GM03348 (cell line): Measurements from ENCODE around the gene STH.

Source experiments
- DNase-seq: peaks from one replicate; pipeline ENCODE4 v3.0.0; 2012; ENCODE audit warnings: low spot score

Gene STH

GRCh38 chr17:45985447-45985846, 13.6 kb upstream of the STH start:
- no peak for DNase-seq

DNA sequence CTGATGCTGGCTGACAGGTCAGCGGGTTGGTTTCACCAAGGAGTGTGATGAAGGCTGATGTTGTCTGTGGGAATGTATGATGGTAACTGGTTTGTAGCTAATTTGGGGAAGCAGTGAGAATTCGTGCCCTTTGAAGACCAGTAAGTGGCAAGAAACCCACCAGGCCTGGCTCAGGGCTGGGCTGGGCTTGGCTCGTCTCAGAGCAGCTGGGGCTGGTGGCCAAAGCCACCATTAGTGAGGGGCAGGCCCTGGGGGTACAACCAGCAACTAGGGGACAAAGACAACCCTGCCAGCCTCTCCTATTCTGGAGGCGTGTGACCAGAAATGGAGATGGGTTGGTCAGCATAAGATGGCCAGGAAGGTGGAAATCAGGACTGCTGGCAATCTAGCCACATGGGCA, 13.0 kb upstream of the STH start:
- DNase-seq, result no peak

GRCh38 chr17:45987706-45988105, 11.3 kb upstream of the STH start:
- no peak for DNase-seq

GRCh38 chr17:45989759-45990158, 9.3 kb upstream of the STH start:
- DNase-seq, result no peak

DNA sequence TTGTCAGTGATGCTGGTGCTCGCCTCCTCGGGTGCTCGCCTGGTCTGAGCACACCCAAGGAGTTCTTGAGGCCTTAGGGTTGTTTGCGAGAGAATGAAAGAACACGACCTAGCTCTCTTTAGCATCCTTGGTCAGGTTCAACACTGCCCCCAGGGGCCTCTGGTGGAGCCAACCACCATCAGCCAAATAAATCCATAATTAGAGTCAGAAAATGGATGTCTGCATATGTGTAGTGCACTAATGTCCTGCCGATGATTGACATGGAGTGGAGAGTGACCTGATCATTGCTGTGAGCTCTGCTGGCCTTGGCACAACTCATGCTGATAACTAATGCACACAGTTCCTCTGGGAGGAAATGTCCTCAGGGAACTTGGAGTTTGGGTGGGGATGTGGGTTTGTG, 8.2 kb upstream of the STH start:
- no peak for DNase-seq

GRCh38 chr17:45991341-45991740, 7.7 kb upstream of the STH start:
- DNase-seq, result no peak

DNA sequence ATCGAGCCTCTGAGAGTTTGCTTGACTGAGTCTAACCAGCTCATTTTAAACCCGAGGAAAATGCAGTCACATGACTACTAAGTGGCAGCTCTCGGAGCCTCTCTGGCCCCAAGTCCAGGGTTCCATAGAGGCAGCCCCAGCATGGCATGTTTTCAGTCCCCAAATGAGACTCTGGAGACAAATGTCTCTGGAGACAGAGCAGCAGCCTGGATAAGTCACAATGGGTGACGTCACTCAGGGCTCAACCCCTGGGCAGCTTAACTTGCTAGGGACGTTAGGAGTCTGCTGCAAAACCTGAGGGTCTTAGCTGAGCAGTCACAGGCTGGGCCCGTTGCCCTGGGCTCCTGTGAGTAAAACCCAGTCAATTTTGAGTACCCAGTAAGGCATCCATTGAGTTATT, 6.9 kb upstream of the STH start:
- DNase-seq, result no peak

GRCh38 chr17:45992904-45993303, 6.1 kb upstream of the STH start:
- no peak for DNase-seq

DNA sequence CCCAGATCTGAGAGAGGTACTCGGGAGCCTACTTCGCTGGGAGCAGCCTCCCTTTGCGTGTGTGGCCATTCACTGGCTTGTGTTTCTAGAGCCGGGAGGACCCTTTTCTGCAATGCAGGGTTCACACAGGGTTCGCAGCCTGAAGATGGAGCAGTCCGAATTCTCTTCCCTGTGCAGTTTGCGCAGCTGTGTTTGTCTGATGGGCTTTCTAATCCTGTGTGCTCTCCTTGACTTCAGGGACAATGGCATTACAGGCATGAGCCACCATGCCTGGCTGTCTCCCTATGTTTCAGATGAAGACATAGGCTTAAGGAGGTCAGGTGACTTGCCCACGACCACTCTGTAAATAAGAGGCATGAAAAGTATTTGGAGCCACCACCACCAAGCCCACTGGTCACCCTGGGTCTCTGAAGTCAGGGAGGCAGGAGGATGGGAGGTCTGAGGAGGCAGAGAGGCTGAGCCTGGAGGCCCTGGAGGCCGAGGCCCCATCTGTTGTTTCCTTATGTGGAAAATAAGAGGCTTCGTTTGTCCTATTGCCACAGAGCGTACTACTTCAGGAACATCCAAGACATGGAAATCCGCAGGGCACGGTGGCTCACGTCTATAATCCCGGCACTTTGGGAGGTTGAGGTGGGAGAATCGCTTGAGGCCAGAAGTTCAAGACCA, 5.0 kb upstream of the STH start:
- no peak for DNase-seq

- DNase-seq, result no peak
These were observed 4.1 kb upstream of the STH start for GRCh38 chr17:45994987-45995386.

DNA sequence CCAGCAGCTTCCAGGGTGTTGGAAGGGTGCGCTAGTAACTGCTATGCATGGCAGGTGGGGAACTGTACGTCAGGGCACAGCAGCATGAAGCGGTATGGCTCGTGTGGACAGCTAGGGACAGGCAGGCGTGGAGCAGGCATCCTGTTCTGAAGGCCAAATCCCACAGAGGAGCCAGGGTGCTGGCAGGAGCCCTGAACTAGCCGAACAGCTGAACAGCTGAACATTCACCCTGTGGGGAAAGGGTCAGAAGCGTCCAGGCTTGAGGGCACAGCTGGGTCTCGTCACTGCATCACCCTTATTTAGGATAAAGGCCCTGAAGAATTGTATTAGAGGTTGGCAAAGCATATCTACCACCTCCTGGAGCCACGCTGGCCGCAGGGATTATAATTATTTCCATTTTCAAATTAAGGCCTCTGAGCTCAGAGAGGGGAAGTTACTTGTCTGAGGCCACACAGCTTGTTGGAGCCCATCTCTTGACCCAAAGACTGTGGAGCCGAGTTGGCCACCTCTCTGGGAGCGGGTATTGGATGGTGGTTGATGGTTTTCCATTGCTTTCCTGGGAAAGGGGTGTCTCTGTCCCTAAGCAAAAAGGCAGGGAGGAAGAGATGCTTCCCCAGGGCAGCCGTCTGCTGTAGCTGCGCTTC, 3.3 kb upstream of the STH start:
- DNase-seq, result no peak

GRCh38 chr17:45996282-45996937, 2.6 kb upstream of the STH start:
- no peak for DNase-seq

- DNase-seq, result no peak
These were observed 1.9 kb upstream of the STH start for GRCh38 chr17:45997166-45997565.

DNA sequence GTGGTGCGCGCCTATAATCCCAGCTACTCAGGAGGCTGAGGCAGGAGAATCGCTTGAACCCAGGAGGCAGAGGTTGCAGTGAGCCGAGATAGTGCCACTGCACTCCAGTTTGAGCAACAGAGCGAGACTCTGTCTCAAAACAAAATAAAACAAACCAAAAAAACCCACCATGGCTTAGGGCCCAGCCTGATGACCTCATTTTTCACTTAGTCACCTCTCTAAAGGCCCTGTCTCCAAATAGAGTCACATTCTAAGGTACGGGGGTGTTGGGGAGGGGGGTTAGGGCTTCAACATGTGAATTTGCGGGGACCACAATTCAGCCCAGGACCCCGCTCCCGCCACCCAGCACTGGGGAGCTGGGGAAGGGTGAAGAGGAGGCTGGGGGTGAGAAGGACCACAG, 1.4 kb upstream of the STH start:
- no peak for DNase-seq

- no peak for DNase-seq
These were observed 845 bp downstream of the STH start for GRCh38 chr17:45999900-46000290.

DNA sequence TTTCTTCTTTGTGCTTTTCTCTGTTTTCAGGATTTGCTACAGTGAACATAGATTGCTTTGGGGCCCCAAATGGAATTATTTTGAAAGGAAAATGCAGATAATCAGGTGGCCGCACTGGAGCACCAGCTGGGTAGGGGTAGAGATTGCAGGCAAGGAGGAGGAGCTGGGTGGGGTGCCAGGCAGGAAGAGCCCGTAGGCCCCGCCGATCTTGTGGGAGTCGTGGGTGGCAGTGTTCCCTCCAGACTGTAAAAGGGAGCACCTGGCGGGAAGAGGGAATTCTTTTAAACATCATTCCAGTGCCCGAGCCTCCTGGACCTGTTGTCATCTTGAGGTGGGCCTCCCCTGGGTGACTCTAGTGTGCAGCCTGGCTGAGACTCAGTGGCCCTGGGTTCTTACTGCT, 1.2 kb downstream of the STH start:
- DNase-seq, result no peak

DNA sequence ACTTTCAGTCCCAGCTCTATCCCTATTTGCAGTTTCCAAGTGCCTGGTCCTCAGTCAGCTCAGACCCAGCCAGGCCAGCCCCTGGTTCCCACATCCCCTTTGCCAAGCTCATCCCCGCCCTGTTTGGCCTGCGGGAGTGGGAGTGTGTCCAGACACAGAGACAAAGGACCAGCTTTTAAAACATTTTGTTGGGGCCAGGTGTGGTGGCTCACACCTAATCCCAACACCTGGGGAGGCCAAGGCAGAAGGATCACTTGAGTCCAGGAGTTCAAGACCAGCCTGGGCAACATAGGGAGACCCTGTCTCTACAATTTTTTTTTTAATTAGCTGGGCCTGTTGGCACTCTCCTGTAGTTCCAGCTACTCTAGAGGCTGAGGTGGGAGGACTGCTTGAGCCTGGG, 1.7 kb downstream of the STH start:
- DNase-seq, result no peak

DNA sequence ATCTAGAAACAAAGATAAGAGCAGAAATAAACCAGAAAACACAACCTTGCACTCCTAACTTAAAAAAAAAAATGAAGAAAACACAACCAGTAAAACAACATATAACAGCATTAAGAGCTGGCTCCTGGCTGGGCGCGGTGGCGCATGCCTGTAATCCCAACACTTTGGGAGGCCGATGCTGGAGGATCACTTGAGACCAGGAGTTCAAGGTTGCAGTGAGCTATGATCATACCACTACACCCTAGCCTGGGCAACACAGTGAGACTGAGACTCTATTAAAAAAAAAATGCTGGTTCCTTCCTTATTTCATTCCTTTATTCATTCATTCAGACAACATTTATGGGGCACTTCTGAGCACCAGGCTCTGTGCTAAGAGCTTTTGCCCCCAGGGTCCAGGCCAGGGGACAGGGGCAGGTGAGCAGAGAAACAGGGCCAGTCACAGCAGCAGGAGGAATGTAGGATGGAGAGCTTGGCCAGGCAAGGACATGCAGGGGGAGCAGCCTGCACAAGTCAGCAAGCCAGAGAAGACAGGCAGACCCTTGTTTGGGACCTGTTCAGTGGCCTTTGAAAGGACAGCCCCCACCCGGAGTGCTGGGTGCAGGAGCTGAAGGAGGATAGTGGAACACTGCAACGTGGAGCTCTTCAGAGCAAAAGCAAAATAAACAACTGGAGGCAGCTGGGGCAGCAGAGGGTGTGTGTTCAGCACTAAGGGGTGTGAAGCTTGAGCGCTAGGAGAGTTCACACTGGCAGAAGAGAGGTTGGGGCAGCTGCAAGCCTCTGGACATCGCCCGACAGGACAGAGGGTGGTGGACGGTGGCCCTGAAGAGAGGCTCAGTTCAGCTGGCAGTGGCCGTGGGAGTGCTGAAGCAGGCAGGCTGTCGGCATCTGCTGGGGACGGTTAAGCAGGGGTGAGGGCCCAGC, 2.6 kb downstream of the STH start:
- DNase-seq, result no peak

- peak; percentile 89 for DNase-seq
These were observed 3.4 kb downstream of the STH start for GRCh38 chr17:46002311-46002972.

DNA sequence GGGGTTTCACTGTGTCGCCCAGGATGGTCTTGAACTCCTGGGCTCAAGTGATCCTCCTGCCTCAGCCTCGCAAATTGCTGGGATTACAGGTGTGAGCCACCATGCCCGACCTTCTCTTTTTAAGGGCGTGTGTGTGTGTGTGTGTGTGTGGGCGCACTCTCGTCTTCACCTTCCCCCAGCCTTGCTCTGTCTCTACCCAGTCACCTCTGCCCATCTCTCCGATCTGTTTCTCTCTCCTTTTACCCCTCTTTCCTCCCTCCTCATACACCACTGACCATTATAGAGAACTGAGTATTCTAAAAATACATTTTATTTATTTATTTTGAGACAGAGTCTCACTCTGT, 3.9 kb downstream of the STH start:
- no peak for DNase-seq

- peak; percentile 38 for DNase-seq
These were observed 5.1 kb downstream of the STH start for GRCh38 chr17:46003907-46004748.
